Ishikawa (cell line): ENCODE results near the gene KCNC1.

Source experiments
- CEBPB ChIP-seq: IDR thresholded peaks from 2 replicates; pipeline ENCODE4 v1.6.1; 2012
- CREB1 ChIP-seq: IDR thresholded peaks from 2 replicates; pipeline ENCODE4 v1.6.1; 2012; ENCODE audit warnings: low read depth
- EP300 ChIP-seq: IDR thresholded peaks from 2 replicates; pipeline ENCODE4 v1.6.1; 2012; ENCODE audit warnings: borderline replicate concordance
- FOXM1 ChIP-seq: IDR thresholded peaks from 2 replicates; pipeline ENCODE4 v1.6.1; 2012; ENCODE audit warnings: low read depth, borderline replicate concordance
- MAX ChIP-seq: IDR thresholded peaks from 2 replicates; pipeline ENCODE4 v1.6.1; 2012
- RAD21 ChIP-seq: IDR thresholded peaks from 2 replicates; pipeline ENCODE4 v1.6.1; 2012; ENCODE audit warnings: low read depth
- REST ChIP-seq: IDR thresholded peaks from 2 replicates; pipeline ENCODE4 v1.6.1; 2012; ENCODE audit warnings: low read depth, mild to moderate bottlenecking
- TAF1 ChIP-seq: IDR thresholded peaks from 2 replicates; pipeline ENCODE4 v1.6.1; 2012; ENCODE audit warnings: low read depth, mild to moderate bottlenecking
- USF1 ChIP-seq: IDR thresholded peaks from 2 replicates; pipeline ENCODE4 v1.6.1; 2012
- YY1 ChIP-seq: IDR thresholded peaks from 2 replicates; pipeline ENCODE4 v1.6.1; 2012; ENCODE audit warnings: low read depth

DNA sequence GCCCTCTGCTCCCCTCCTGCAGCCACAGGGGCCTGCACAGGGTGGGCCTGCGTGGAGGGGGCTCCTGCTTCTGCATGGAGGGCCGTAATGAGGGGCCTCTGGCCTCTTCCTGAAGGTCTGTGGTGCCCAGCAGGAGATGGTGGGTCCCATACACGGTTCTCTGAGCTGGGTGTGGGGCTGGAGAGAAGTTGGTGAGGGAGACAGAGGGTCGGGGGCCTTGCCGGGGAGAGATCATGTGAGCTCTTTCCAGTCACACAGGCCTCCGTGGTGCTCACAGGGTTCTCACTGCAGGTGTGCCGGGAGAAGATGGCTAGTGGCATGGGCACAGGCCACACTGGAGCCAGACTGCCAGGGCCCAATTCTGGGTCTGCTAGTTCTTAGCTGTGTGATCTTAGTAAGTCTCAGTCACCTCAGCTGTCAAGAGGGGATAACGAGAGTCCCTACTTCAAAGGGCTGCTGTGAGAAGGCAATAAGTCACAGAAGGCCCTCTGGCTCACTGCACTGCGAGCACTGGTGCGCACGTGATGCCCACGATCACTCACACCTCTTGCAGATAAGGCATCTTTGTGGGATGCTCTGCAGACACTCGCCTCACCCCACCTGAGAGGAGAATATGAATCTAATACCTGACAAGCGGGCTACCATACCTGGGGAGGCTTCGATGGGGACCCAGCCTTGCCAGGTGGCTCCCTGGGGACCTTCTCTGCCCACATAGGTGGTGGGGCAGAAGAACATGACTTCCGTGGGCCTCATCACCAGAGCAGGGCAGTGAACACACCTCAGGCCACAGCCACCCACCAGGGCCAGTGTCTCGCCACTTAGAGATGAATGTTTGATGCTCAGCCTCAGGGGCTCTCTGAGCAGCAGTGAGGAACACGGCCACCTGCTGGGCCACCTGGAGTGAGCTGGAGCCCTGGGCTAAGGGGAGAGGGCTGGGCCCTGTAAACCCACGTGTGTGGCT, 14.5 kb downstream of the KCNC1 start:
- TF ChIP-seq RAD21 (no peak), FOXM1 (no peak), TAF1 (no peak), EP300 (no peak), MAX (no peak), CREB1 (no peak), USF1 (no peak), YY1 (no peak), CEBPB (no peak), REST (no peak)
